ENCODE data around the gene DCN.

Gene DCN

DNA sequence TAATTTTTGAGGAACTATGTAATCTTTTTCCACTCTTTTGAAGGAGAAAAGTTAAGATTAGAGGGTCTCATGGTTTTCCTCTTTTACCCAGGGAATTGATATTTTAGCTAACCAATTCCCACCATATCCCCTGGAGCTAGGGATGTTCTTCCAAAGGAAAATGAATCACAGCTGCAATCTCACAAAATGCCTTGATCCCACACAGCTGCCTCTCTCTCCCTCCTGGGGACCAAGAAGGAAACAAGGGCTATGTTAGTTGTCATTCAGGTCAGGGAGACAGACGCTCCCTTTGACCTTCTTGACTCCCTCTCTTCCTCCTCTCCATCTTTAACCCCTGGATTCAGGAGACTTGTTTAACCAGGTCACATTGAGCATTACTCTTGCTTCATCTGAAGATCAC is 9.5 kb downstream of the DCN start:
- DNase-seq (ENCODE audit: low read depth) = peak; percentile 34
- Histone ChIP-seq H3K27me3 (replicated peaks; ENCODE audit: control insufficient read depth, insufficient read depth, low read length) (no peaks in the 10 kb centered on the region), H3K4me3 (ENCODE audit: low read length) (peak overlapping the region; percentile 82), H3K9me3 (ENCODE audit: control insufficient read depth, low read length) (peaks cover 18% of the 10 kb centered on the region), H3K9ac (ENCODE audit: low read length) (peak overlapping the region; percentile 93), H3K4me1 (ENCODE audit: control insufficient read depth, insufficient read depth, low read length) (peaks cover 56% of the 10 kb centered on the region), H3K36me3 (ENCODE audit: control insufficient read depth, insufficient read depth, low read length, severe bottlenecking) (peaks cover 71% of the 10 kb centered on the region)

DNA sequence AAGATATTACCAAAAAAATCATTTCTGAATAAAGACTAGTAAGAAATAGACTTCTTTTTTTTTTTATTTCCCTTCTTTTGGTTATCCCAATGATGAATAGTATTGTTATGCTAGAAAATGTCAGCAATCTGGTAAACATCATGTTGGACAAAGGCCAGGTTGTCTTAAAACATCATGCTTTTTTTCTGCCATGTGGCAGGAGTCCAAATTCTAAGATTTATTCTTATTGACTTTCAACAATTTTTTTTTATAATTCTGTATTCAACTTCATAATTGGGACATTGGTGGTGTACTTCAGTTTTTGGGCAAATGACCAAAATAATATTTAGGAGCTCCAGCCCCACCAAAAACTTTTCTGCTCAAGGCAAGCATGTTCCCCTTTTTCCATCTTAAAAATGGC is 10.5 kb downstream of the DCN start:
- Histone ChIP-seq H3K9me3 (ENCODE audit: control insufficient read depth, low read length) (peaks cover 28% of the 10 kb centered on the region), H3K4me3 (ENCODE audit: low read length) (peak overlapping the region; percentile 63), H3K9ac (ENCODE audit: low read length) (no peak overlapping the region), H3K27me3 (replicated peaks; ENCODE audit: control insufficient read depth, insufficient read depth, low read length) (no peaks in the 10 kb centered on the region), H3K4me1 (ENCODE audit: control insufficient read depth, insufficient read depth, low read length) (peaks cover 55% of the 10 kb centered on the region), H3K36me3 (ENCODE audit: control insufficient read depth, insufficient read depth, low read length, severe bottlenecking) (peaks cover 77% of the 10 kb centered on the region)
- DNase-seq (ENCODE audit: low read depth) = peak; percentile 28

DNA sequence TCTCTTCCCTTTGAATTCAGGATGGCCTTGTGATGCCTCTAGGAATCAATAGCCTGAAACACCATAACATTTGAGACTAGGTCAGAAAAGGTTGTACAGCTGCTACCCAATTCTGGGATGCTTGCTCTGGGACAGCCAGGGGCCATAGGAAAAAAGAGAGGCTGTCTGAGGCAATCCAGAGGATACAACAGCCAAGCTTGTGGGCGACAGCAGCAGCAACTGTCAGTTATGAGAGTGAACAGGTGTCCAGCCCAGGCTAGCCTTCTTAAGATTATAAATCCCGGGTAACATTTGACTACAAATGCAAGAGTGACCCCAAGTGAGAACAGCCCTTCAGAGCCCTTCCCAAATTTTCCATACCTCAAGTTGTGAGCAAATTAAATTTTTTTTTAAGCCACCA is 11.1 kb downstream of the DCN start:
- no peak for DNase-seq (ENCODE audit: low read depth)
- Histone ChIP-seq H3K4me3 (ENCODE audit: low read length) (peak overlapping the region; percentile 39), H3K9ac (ENCODE audit: low read length) (no peak overlapping the region), H3K9me3 (ENCODE audit: control insufficient read depth, low read length) (peaks cover 34% of the 10 kb centered on the region), H3K36me3 (ENCODE audit: control insufficient read depth, insufficient read depth, low read length, severe bottlenecking) (peaks cover 81% of the 10 kb centered on the region), H3K27me3 (replicated peaks; ENCODE audit: control insufficient read depth, insufficient read depth, low read length) (no peaks in the 10 kb centered on the region), H3K4me1 (ENCODE audit: control insufficient read depth, insufficient read depth, low read length) (peaks cover 51% of the 10 kb centered on the region)

DNA sequence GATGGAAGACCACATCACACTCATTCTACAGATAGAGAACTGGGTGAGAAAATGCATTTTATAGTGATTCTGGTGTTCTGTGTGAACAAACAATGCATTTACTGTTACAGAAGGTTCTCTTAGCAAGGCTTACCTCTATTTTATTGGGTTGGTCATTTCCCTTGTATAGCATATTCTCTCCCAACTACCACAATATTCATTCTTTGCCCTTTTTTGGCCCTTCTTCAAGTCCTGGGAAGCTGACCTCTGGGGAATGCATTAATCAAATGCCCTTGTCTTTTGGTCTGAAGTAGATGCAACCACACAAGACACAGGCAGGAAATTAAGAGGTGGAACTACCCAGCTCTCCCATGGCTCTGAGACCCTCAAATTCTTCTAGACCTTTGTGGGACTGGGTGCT is 19.5 kb downstream of the DCN start:
- peaks cover 95% of the 10 kb centered on the region for H3K36me3 ChIP-seq (ENCODE audit: control insufficient read depth, insufficient read depth, low read length, severe bottlenecking)
- DNase-seq (ENCODE audit: low read depth) = no peak
- peaks cover 23% of the 10 kb centered on the region for H3K9me3 ChIP-seq (ENCODE audit: control insufficient read depth, low read length)
- peaks cover 8% of the 10 kb centered on the region for H3K4me1 ChIP-seq (ENCODE audit: control insufficient read depth, insufficient read depth, low read length)
- H3K4me3 ChIP-seq (ENCODE audit: low read length) = no peak overlapping the region
- no peak overlapping the region for H3K9ac ChIP-seq (ENCODE audit: low read length)
- no peaks in the 10 kb centered on the region for H3K27me3 ChIP-seq (replicated peaks; ENCODE audit: control insufficient read depth, insufficient read depth, low read length)

DNA sequence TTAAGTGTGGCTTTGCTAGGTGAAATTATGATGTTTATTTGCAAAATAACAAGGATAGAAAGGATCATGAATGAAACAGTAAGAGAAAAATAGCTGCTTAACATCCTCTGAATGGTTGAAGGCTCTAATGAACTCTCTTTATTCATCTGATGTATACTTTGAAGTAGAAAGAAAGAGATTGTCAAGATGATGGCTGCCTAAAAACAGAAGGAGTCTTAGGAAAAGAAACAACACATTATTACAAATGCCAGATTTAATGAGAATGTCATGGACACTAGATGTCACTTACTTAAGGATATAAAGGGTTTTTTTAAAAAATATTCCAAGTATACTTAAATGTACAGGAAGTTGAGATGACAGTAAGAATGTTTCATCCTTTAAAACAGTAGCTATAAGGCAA is 21.6 kb downstream of the DCN start:
- H3K4me3 ChIP-seq (ENCODE audit: low read length) = no peak overlapping the region
- H3K27me3 ChIP-seq (replicated peaks; ENCODE audit: control insufficient read depth, insufficient read depth, low read length) = no peaks in the 10 kb centered on the region
- no peak for DNase-seq (ENCODE audit: low read depth)
- peaks cover 16% of the 10 kb centered on the region for H3K4me1 ChIP-seq (ENCODE audit: control insufficient read depth, insufficient read depth, low read length)
- peaks cover 92% of the 10 kb centered on the region for H3K36me3 ChIP-seq (ENCODE audit: control insufficient read depth, insufficient read depth, low read length, severe bottlenecking)
- H3K9ac ChIP-seq (ENCODE audit: low read length) = no peak overlapping the region
- H3K9me3 ChIP-seq (ENCODE audit: control insufficient read depth, low read length) = peaks cover 3% of the 10 kb centered on the region

DNA sequence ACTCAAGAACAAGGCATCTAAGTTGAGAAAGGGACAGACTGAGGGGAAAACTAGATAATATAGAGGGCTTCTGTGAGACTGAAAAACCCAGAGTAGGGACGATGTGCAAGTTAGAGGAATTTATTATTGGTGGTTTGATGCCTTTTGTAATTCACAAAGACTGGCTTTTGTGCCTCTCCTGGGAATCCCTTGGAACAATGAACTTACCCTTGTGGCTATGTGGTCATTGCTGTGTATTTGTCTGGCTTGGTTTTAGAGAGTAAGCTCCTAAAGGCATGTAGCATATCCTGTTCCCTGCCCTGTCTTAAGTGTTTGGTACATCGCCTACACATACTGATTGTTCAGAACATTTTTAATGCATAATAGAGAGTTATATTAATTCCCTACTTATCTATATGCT is 26.6 kb downstream of the DCN start:
- Histone ChIP-seq H3K4me1 (ENCODE audit: control insufficient read depth, insufficient read depth, low read length) (peaks cover 33% of the 10 kb centered on the region), H3K9ac (ENCODE audit: low read length) (peak overlapping the region; percentile 29), H3K36me3 (ENCODE audit: control insufficient read depth, insufficient read depth, low read length, severe bottlenecking) (peaks cover 96% of the 10 kb centered on the region), H3K4me3 (ENCODE audit: low read length) (peak overlapping the region; percentile 52), H3K27me3 (replicated peaks; ENCODE audit: control insufficient read depth, insufficient read depth, low read length) (no peaks in the 10 kb centered on the region), H3K9me3 (ENCODE audit: control insufficient read depth, low read length) (no peaks in the 10 kb centered on the region)
- no peak for DNase-seq (ENCODE audit: low read depth)

DNA sequence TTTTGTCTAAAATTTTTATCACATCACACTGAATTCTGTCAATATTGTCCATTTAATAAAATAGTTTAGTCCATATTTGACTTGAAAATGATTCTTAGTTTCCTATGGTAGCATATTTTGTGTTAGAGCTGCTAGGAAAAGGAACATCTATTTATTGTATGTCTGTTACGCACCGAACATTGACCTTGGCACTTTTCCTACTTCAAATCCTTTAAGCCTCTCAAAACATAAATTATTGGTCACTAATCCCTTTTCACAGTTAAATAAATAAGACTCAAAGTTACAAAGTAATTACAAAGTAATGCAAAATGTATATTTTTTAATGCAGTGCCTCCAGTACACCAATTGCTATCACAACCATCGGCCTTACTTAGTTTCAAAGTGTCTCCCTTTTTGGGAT is 28.5 kb downstream of the DCN start:
- Histone ChIP-seq H3K27me3 (replicated peaks; ENCODE audit: control insufficient read depth, insufficient read depth, low read length) (no peaks in the 10 kb centered on the region), H3K4me3 (ENCODE audit: low read length) (no peak overlapping the region), H3K9me3 (ENCODE audit: control insufficient read depth, low read length) (no peaks in the 10 kb centered on the region), H3K36me3 (ENCODE audit: control insufficient read depth, insufficient read depth, low read length, severe bottlenecking) (peaks cover 96% of the 10 kb centered on the region), H3K4me1 (ENCODE audit: control insufficient read depth, insufficient read depth, low read length) (peaks cover 33% of the 10 kb centered on the region), H3K9ac (ENCODE audit: low read length) (no peak overlapping the region)
- DNase-seq (ENCODE audit: low read depth) = no peak

DNA sequence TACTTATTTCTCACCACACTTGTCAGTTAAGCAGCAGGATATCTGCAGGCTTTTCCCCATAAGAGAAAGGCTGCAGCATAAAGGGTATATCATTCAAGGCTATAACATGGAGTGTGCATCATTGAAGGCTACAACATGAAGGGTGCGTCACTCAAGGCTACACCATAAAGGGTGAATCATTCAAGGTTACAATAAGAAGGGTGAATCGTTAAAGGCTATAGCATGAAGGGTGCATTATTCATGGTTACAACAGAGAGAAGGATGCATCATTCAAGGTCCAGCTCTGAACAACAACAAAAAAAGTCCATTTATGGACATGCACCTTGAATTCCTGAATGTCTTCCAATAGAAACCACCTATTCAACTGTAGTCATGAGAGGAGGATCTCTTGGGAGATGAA is 38.6 kb downstream of the DCN start:
- DNase-seq (ENCODE audit: low read depth) = no peak
- Histone ChIP-seq H3K9ac (ENCODE audit: low read length) (no peak overlapping the region), H3K27me3 (replicated peaks; ENCODE audit: control insufficient read depth, insufficient read depth, low read length) (no peaks in the 10 kb centered on the region), H3K36me3 (ENCODE audit: control insufficient read depth, insufficient read depth, low read length, severe bottlenecking) (peaks cover 49% of the 10 kb centered on the region), H3K9me3 (ENCODE audit: control insufficient read depth, low read length) (no peaks in the 10 kb centered on the region), H3K4me1 (ENCODE audit: control insufficient read depth, insufficient read depth, low read length) (peaks cover 46% of the 10 kb centered on the region), H3K4me3 (ENCODE audit: low read length) (no peak overlapping the region)

DNA sequence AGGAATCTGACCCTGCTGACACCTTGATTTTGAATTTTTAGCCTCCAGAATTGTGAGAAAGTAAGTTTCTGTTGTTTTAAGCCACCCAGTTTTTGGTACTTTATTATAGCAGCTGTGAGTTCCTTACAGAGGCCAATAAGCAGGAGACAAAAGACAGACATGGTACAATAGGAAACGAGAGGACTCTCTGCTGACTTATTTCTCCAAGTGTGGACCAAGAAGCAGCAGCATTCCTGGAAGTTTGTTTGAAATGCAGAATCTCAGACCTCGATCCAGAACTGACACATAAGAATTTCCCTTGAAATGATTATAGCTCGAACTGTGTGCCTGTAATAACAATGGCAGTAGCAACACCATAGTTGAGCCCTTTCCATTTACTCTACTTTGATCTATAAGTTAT is 39.4 kb downstream of the DCN start:
- H3K36me3 ChIP-seq (ENCODE audit: control insufficient read depth, insufficient read depth, low read length, severe bottlenecking) = peaks cover 41% of the 10 kb centered on the region
- no peak overlapping the region for H3K4me3 ChIP-seq (ENCODE audit: low read length)

DNA sequence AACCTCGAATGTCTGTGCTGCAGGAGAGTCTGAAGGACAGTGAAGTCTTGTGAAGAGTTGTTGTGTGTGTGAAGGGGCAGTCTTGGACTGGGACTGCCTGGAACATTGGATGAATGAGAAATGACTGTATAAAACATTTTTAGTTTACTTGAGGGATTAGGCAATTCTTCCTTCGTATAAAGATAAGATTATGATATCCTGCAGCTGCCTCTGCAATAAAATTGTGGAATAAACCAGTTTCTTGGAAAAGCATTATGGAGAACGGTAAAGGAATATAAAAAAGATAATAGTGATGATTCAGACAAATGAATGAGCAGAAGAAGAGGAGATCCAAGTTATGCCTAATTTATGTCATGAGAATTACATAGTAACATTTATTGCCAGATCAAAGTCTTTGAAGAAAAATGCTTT is 40.4 kb downstream of the DCN start:
- Histone ChIP-seq H3K4me3 (ENCODE audit: low read length) (no peak overlapping the region), H3K9ac (ENCODE audit: low read length) (peak overlapping the region; percentile 49), H3K4me1 (ENCODE audit: control insufficient read depth, insufficient read depth, low read length) (peaks cover 59% of the 10 kb centered on the region), H3K36me3 (ENCODE audit: control insufficient read depth, insufficient read depth, low read length, severe bottlenecking) (peaks cover 33% of the 10 kb centered on the region), H3K27me3 (replicated peaks; ENCODE audit: control insufficient read depth, insufficient read depth, low read length) (no peaks in the 10 kb centered on the region), H3K9me3 (ENCODE audit: control insufficient read depth, low read length) (no peaks in the 10 kb centered on the region)
- peak; percentile 65 for DNase-seq (ENCODE audit: low read depth)

More for the DNA sequence above, 39.4 kb downstream of the DCN start:
- no peak for DNase-seq (ENCODE audit: low read depth)
- H3K9ac ChIP-seq (ENCODE audit: low read length) = peak overlapping the region; percentile 45
- H3K27me3 ChIP-seq (replicated peaks; ENCODE audit: control insufficient read depth, insufficient read depth, low read length) = no peaks in the 10 kb centered on the region
- no peaks in the 10 kb centered on the region for H3K9me3 ChIP-seq (ENCODE audit: control insufficient read depth, low read length)
- peaks cover 54% of the 10 kb centered on the region for H3K4me1 ChIP-seq (ENCODE audit: control insufficient read depth, insufficient read depth, low read length)

DNA sequence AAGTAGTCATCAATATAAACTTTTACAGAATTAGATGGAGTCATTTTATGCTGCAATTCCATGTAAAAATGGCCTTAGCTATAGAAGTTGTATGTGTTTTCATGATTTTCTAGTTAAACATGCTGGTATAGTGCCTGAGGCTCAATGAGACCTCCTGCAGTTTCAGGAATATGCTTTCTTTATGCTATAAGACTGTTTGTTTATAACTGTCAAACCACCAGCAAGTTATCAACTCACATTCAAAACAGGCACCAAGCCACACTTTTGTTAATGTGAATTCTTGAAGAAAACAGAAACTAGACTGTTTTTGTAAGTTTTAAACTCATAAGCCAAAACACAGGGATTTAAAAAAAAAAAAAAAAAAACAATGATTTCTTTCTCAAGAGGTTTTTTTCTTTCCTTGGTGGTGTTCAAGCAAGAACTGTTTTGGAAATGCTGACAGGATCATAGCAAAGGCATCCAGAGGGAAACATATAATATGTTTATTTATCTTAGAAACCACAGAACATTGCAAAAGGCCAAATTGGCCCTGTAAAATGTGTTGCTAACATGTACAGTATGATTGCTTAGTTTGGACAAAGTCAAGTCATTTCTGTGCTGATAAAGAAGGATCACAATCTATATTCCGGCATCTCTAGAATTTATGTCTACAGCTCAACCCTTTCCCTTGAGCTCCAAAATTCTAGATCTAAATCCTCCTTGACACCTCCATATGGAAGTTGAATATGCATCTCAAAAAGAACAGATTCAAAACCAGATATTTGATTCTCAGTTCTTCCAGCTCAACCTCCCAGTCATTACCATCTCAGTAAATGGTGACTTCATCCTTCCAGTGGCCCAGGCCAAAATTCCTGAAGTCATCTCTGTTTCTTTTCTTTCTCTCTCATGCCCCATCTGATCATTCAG is 42.3 kb downstream of the DCN start:
- Histone ChIP-seq H3K4me1 (ENCODE audit: control insufficient read depth, insufficient read depth, low read length) (peaks cover 59% of the 10 kb centered on the region), H3K36me3 (ENCODE audit: control insufficient read depth, insufficient read depth, low read length, severe bottlenecking) (peaks cover 15% of the 10 kb centered on the region), H3K9me3 (ENCODE audit: control insufficient read depth, low read length) (no peaks in the 10 kb centered on the region), H3K4me3 (ENCODE audit: low read length) (peak overlapping the region; percentile 46), H3K27me3 (replicated peaks; ENCODE audit: control insufficient read depth, insufficient read depth, low read length) (no peaks in the 10 kb centered on the region), H3K9ac (ENCODE audit: low read length) (peak overlapping the region; percentile 72)
- DNase-seq (ENCODE audit: low read depth) = peak; percentile 94
